Heart left ventricle (tissue), 13 donors: Measurements from ENCODE around the gene CLMP.

Experiments
- POLR2A ChIP-seq, 2 donors: fragments of 450-650 bp; IDR thresholded peaks; one replicate each; pipeline ENCODE4 v1.6.1; 2017; ENCODE audit warnings: antibody characterized with exemption in 2 of 2, mild to moderate bottlenecking in 2 of 2, moderate library complexity in 2 of 2
- TF ChIP-seq, protein P1 (sequence below), 12 donors: fragments of 200-600 bp; sonication (generic) in 4 of 12; IDR thresholded peaks; one replicate each; pipeline versions ENCODE4 v1.5.0 to v1.8.0; 2018 to 2022; ENCODE audit warnings: antibody characterized with exemption in 12 of 12, mild to moderate bottlenecking in 5 of 12
- donor health status: ischemic (EF 13 %, LVEDD 7.1; RV severe dilation, severe dysfunction).
- donor health status: DM: no; HTN: yes; CAD: no.
- donor health status: DM: no; HTN: no; CAD: no.
- donor health status: ischemic (EF 25% LVEDD 6.9; RV normal size, moderate dysfunction).
- donor health status: ischemic (EF 25% LVEDD 5.7; RV mildly dilated, moderate dysfunction).
- donor health status: ischemic (EF 35%, LVEDD 5.7; RV mildly dilated, moderate dysfunction).
- donor health status: nonischemic (EF 11% LVEDD 7.7; RV severe dilation, severe dysfunction).
- donor health status: DM: yes; HTN: yes; CAD: no.
- donor health status: PGD.
- donor health status: ischemic (EF 29% LVEDD 5.4; RV normal size, mild dysfunction).
- donor health status: nonischemic (EF 23%, LVEDD 6.1; RV moderate dilation, normal function).

DNA sequence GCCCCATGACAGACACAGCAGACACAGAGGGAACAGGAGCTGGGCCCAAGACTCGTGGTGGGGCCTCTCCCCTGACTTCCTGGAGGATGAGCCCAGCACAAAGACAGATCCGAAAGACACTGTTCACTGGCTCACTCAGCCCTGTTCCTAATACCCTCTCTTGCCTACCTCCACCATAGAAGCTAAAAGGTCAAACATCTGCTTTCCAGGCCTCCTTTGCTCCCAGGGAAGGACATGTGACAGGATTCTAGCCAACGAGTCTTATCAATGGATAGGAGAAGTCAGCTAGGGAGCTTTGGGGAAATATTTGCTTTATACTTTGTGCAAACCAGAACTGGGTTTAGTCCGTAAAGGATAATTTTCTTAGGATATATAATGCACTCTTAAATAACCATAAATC is 8.4 kb upstream of the CLMP start:
- TF ChIP-seq, protein P1, sequence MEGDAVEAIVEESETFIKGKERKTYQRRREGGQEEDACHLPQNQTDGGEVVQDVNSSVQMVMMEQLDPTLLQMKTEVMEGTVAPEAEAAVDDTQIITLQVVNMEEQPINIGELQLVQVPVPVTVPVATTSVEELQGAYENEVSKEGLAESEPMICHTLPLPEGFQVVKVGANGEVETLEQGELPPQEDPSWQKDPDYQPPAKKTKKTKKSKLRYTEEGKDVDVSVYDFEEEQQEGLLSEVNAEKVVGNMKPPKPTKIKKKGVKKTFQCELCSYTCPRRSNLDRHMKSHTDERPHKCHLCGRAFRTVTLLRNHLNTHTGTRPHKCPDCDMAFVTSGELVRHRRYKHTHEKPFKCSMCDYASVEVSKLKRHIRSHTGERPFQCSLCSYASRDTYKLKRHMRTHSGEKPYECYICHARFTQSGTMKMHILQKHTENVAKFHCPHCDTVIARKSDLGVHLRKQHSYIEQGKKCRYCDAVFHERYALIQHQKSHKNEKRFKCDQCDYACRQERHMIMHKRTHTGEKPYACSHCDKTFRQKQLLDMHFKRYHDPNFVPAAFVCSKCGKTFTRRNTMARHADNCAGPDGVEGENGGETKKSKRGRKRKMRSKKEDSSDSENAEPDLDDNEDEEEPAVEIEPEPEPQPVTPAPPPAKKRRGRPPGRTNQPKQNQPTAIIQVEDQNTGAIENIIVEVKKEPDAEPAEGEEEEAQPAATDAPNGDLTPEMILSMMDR (IDR thresholded peaks at IDR 0.05) = no peak
- TF ChIP-seq POLR2A (IDR thresholded peaks at IDR 0.05) = no peak
